Activated T-cell treated with anti-CD3 and anti-CD28 coated beads for 1 hour (primary cell): Measurements from ENCODE around the gene MARK3.
"Not testable (repeated sequence)": the region's sequence is repeated elsewhere in the genome, so short reads cannot be mapped to it uniquely, and the experiment has no call there.

Experiments used
- DNase-seq: peaks from one replicate; pipeline ENCODE4 v3.0.0-alpha.2; 2020; ENCODE audit warnings: low read depth

MARK3 gene

DNA sequence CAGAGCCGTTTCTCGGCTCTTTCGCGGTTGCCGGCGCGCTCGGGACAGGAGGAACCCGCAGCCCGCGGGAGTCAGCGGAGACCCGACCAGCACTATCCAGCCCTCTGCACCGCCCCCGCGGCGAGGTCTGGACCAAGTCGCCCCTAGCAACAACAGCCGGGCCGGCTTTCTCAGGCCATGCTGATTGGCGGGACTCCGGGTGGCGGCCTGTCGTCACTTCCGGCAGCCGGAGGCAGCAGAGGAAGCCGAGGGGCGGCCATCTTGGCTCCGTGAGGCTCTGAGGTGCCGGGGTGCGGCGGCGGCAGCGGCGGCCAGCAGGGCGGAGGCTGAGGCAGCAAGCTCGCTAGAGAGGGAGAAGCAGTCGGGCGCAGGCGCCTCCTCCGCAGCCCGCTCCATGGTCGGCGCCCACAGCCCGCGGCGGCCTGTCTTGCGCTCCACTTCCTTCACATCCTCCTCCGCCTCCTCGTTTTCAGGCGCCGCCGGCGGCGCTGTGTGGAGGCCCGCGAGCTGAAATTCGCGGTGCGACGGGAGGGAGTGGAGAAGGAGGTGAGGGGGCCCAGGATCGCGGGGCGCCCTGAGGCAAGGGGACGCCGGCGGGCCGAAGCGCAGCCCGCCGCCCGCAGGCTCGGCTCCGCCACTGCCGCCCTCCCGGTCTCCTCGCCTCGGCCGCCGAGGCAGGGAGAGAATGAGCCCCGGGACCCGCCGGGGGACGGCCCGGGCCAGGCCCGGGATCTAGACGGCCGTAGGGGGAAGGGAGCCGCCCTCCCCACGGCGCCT, at the start of gene MARK3:
MARK3 (plus strand) TSS at position 264 of the 777 bp plus-strand sequence. CDS start 615 bp downstream, outside the sequence.
- DNase-seq: peak; percentile 91

DNA sequence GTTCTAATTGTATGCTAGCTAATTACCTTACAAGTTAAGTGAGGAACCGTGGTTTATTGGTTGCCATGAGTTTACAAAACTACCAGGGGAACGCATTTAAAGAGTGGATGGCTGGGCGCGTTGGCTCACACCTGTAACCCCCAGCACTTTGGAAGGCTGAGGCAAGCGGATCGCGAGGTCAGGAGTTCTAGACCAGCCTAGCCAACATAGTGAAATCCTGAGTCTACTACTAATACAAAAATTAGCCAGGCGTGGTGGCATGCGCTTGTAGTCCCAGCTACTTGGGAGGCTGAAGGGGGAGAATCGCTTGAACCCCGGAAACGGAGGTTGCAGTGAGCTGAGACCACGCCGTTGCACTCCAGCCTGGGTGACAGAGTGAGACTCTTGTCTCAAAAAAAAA, 49.0 kb upstream of the MARK3 start:
- DNase-seq: no peak

DNA sequence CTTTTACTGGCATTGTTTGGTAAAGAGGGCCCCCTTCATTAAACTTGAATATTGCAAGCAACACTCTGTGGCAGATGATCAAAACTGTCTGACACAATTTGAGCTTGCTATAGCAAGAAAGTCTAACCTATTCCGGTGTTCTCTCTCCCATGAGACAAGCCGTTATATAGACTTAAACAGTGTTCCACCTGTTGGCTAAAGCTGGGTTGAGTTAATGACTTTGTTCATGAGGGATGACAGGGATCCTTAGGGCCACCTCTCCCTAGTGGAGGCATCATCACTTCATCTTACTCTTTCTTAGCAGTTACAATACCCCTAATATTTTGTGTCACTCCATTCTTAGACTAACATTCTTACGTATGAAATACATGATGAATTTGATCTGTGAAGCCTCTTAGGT, 47.4 kb upstream of the MARK3 start:
- no peak for DNase-seq

DNA sequence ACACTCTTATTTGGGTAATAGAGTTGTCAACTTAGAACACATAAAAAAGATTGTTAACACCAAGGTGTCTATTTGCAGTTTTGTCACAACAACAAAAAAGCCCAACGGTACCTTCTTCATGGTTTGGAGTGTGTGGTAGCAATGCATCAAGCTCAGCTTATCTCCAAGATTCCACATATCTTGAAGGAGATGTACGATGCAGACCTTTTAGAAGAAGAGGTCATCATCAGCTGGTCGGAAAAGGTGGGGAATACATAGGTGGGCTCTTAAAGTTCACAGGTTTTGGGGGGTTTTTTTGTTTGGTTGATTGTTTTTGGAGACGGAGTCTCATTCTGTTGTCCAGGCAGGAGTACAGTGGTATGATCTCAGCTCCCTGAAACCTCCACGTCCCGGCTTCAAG, 45.7 kb upstream of the MARK3 start:
- no peak for DNase-seq

DNA sequence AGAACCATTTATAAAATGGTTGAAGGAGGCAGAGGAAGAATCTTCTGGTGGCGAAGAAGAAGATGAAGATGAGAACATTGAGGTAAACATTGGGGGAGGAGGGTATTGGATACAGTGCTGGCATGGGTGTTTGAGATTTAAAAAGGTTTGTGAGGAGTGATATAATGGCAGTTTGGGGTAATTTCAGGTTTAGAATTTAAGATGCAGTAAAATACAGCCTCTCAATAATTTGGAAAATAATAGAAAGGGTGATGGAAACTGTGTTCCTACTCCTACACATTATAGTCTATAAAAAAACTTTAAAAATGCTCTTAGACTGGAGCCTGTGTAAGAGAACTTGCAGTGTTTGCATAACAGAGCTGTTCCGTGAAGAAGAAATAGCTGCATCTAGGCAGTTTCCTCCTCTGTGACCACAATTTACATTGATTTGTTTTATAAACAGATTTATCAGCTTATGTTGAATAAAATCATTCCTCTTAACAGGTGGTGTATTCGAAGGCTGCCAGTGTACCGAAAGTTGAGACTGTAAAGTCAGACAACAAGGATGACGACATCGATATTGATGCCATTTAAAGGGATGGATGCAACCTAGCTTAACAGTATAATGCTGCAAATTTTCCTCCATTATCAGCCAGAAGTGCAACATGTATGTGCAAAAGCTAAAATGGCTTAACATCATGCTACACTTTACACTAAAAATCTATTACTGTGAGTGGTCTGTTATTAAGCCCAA, 44.6 kb upstream of the MARK3 start:
- DNase-seq: no peak

DNA sequence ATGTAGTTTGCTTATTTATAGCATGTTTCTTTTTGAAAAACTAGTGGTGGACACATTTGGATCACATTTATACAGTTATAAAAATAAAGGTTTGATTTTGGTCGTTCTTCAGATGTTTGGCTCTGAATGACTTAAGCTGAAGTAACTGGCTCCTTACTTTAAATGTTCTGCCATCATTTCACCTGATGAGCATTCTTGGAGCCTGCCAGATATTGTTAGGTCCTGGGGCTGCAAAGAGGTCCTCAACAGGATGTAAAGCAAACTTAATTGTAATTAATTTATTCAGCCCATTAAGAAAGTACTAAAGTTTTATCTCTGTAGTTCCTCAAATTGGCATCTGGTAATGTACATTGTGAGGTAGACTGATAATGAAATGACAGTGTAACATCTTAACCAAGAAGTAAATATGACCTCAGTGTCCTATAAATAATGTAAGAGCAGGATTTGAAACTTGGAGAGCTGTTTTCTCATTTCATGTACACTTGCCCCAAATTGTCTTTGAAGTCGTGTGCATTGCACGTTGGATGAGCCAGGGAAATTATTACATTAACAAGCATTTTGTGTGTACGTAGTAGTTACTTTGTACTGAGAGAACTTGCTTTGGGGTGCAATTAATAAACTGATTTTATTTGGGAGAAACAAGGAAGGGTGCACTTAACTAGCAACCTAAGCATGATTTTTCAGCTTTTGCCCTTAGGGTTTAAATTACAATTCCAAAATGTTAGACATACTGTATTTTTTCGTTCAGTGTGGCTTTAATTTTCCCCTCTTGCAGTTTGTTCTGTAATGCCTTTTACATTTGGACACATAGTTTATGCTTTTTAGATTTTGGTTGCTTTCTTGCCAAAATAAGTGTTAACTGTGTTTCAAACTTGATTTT, 43.7 kb upstream of the MARK3 start:
- DNase-seq: no peak

DNA sequence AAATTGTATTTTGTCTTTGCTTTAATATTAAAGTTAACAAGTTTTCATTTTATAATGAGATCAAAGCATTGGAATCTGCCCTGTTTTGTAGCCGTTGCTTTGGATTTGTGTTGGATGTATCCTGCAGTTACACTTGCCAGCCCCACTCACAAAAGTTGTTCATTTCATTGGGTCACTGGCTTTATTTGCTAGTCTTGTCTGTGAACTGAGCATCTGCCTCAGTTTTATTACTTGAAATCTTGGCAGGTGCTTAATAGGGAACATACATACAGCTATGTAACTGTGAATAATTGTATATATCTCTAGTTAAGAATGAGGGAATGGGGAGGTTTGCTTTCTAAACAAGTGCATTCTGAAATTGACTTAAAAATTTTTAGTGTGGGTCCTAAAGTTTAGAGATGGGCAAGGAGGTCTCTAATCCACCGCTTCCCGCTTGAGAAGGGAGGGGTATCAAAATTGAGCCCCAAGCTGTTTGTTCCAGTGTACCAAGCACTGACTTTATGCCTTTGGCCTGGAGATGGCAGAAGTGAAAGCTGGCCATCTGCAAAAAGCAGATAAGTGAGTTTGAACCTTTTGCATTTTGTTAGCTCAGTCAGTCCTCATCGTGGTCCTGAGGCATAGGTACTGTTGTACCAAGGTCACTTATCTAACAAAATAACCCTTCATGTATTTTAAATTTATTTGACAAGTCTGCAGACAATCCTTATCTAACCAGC, 41.9 kb upstream of the MARK3 start:
- no peak for DNase-seq

DNA sequence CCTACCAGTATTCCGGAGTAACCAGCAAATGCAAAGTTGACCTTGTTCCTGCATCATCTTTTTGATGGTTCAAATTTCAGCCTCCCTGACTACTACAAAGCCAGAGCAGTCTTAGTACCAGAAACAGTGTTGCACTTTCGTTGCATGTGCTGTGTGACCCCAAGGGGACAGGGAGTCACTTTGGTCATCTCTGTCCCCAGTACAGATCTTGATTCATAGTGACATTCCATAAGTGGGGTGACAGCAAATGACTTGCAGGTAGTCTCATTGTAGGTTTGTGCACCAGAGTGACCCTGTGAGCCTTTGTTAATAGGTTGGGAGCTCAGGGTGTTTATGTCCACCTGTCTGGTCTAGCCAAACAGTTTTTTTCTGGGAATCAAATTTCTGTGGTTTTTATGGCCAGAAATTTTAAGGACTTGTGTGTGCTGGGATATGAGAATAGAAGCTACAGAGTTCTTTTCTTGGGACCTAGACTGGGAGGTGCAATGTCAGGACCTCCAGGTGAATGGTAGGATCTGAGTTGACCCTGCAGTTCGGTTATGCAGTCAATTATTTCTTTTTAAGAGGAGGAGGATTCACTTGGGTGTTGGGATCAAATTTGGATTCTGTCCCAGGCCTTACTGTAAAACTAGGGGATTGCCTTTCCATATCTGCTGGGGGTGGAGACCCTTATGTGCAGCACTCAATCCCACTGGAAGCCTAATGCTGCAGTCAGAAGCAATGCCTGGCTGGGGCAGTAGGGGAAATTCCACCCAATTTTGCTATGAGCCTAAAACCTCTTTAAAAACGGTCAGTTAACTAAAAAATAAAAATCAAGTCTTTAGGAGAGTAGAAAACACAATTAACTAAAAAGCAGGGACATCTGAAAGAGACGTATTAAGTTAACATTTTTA, 41.1 kb upstream of the MARK3 start:
- DNase-seq: no peak

DNA sequence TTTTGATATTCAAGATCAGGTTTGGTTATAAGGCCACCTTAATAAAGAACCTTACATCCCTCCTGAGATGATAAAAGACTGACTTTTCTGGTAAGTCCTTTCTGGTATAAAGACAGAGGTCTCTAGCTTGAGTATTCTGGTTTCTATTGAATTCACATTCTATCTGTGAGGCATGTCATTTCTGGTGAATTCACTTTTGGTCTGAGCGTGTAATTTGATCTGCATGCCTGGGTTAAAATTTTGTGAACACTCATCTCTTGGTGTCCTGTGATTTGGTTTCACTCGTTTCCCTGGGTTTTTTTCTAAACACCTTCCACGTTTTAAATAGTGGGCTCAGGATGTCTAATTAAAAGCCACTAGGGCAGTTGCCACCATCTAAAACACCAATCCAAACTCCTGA, 38.9 kb upstream of the MARK3 start:
- no peak for DNase-seq

DNA sequence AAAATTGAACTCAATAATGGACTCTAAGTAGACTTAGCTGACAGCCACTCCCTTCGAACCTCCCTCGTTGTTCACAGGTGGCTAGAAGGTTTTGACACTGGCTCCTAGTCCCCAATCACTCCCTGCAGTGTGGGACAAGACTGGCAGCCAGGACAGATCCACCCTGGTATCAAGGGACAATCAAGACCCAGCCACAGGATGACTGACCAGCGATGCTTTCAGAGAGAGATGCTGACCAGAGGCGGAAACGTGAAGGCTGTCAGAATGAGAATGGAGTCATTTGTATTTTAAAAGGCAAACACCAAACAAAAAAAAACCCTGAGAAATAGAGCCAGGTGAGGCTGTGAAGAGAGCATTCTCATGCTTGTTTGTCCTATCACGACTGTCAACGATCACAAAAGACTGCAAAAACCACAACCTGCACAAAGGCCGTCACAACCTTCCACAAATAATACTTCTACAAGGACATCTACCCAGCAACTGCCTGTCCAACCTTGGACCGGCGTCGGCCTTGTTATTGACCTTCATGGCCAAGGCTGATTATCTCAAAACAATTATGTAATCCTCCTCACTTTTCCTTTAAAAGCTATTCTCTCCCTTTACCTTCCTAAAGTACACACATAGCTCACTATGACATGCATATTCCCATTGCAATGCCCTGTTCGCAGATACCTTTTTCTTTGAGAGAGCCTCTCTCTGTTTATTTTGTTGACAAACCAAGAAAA, 38.0 kb upstream of the MARK3 start:
- no peak for DNase-seq

DNA sequence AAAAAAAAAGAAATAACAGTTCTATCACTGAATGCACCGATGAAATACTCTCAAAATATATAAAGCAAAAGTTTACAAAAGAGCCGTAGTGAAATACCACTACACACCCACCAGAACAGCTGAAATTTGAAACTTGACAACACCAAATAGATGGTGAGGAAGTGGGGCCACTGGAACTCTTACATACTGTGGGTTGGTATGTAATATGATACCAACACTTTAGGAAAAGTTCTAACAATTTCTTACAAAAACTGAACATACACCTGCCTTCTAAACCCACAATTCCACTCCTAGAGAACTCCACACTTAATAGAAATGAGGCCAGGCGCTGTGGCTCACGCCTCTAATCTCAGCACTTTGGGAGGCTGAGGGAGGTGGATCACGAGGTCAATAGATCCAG, 37.1 kb upstream of the MARK3 start:
- no peak for DNase-seq

DNA sequence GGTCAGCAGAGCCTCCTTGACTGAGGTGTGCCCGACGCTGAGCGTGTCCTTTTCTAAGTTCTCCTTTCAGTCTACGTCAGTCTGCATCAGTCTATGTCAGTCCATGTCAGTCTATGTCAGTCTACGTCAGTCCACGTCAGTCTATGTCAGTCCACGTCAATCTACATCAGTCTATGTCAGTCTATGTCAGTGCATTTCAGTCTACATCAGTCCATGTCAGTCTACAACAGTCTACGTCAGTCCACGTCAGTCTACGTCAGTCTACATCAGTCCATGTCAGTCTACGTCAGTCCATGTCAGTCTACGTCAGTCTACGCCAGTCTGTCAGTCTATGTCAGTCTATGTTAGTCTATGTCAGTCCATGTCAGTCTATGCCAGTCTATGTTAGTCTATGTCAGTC, 35.2 kb upstream of the MARK3 start:
- DNase-seq: no peak

DNA sequence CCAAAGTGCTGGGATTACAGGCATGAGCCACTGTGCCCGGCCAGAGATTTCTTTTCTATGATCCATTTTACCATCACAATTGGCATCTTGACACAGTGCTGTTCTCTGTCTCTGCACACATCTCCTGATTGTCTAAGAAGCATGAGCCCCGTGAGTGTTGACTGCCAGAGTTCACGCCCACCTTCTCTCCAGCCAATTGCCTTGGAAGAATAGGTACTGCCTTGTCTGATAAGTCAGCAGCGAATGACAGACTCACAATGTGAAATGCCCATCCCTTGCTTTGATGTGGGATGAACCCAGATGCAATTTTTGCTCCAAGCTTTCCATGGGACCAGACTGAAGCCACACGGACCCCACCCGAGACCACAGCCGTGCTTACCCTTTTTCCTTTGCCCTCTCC, 31.9 kb upstream of the MARK3 start:
- no peak for DNase-seq

DNA sequence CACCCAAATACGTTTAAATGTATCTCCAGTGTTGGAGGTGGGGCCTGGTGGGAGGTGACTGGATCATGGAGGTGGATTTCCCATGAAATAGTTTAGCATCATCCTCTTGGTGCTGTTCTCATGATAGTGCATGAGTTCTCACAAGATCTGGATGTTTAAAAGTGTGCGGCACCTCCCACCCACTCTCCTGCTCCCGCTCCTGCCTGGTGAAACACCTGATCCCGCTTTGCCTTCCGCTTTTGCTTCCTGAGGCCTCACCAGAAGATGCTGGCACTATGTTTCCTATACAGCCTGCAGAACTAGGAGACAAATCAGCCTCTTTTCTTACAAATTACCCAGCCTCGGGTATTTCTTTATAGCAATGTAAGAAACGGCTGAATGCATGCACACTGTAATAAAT, 31.1 kb upstream of the MARK3 start:
- DNase-seq: no peak

DNA sequence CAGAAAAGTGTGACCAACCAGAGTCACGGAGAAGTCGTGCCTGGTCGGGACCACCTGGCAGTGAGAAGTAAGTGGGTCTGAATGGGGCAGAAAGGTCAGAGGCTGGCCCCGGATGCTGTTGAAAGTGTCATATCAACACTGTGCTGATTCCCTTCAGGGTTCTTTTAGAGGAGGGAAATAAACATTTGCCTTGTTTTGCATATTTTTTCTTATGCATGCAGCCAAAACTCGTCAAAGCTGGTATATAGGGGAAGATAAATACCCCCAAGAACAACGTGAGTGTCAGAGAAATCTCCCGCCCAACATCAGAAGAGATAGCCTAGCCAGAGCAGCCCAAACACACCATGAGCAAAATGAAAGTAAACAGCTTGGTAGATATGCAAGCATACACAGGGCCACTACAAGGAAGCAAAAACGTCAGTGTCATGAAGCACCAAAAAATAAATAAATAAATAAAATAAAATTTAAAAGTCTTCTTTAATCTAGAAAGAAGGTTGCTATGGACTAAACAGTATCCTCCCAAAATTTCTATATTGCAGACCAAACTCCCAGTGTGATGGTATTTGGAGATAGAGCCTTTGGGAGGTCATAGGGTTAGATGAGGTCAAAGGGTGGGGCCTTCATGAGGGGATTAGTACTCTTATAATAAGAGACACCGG, 29.1 kb upstream of the MARK3 start:
- no peak for DNase-seq

DNA sequence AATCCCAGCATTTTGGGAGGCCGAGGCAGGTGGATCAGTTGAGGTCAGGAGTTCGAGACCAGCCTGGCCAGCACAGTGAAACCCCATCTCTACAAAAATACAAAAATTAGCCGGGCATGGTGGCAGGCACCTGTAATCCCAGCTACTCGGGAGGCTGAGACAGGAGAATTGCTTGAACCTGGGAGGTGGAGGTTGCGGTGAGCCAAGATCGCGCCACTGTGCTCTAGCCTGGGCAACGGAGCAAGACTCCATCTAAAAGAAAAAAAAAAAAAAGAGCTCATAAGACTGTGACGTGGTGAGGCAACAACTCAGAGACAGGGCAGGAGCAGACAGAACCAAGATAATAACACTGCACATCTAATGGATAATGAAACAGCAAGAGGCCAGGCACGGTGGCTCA, 27.7 kb upstream of the MARK3 start:
- not testable (repeated sequence) for DNase-seq

DNA sequence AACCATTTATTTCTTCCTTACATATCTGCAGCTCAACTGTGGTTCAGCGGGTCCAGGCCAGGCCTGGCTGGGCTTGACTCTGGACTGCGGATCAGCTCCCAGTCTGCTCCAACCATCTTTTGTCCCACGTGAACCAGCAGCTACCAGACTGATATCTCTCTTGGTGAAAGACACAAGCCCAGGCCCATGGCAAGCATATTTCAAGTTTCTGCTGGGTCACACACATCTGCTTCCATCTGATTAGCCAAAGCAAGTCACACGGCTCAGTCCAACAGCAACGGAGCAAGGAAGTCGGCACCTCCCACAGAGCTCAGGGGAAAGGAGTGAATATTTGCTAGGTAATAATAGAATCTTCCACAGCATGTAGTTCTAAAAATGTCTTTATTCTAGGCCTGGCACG, 24.7 kb upstream of the MARK3 start:
- DNase-seq: no peak

DNA sequence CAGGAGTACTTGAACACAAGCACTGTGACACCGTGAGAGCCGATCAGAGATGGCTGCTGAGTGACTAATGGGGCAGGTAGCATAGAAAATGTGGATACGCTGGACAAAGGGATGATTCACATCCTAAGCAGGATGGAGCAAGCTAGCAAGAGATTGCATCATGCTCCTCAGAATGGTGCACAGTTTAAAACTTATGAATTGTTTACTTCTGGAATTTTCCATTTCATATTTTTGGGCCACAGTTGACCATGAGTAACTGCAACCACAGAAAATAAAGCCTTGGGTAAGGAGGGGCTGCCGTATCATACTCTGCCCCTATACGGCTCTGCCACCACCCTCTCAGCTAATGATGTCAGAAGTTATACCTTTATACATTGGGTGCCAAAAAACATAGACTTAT, 23.3 kb upstream of the MARK3 start:
- no peak for DNase-seq

DNA sequence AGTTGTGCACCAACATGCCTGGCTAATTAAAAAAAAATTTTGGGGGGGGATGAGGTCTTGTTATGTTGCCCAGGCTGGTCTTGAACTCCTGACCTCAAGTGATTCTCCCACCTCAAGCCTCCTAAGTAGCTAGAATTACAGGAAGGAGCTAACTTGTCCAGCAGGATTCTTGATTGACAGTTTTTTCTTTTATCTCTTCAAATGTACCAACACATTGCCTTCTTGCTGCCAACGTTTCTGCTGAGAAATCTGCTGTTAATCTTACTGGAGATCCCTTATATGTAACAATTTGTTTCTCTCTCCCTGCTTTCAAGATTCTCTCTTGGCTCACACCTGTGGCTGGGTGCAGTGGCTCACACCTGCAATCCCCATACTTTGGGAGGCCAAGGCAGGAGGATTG, 22.4 kb upstream of the MARK3 start:
- no peak for DNase-seq

DNA sequence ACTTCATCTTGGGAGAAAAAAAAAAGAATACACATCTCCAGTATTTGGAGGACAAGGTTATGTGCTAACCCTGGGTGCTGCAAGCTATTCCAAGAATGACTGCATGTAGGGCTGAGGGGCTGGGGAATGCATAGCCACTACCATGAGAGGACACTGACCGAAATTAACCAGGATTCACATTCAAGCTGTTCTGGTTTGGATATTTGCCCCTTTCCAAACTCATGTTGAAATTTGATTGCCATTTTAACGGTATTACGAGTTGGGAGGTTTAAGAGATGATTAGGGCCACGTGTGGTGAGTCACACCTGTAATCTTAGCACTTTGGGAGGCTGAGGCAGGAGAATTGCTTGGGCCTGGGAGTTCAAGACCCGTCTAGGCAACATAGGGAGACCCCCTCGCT, 18.5 kb upstream of the MARK3 start:
- no peak for DNase-seq
